HG03521 (cell line): ENCODE results near the gene RIMBP2.

ENCODE experiments used
- ATAC-seq: cut with Tn5 transposase; IDR thresholded peaks from one replicate; pipeline ENCODE4 v1.9.1; 2021; ENCODE audit warnings: mild to moderate bottlenecking, moderate library complexity; ENCODE audit not compliant: unreplicated experiment

RIMBP2 gene

GRCh38 chr12:130520784-130521183 is 195.3 kb downstream of the RIMBP2 start:
- no peak for ATAC-seq

- ATAC-seq: no peak
Measured at GRCh38 chr12:130517588-130517987, 198.5 kb downstream of the RIMBP2 start.

GRCh38 chr12:130514149-130514551 is 201.9 kb downstream of the RIMBP2 start:
- no peak for ATAC-seq

GRCh38 chr12:130513556-130513955 is 202.5 kb downstream of the RIMBP2 start:
- no peak for ATAC-seq

- ATAC-seq: no peak
Measured at GRCh38 chr12:130511285-130511684, 204.8 kb downstream of the RIMBP2 start.

GRCh38 chr12:130509454-130509853 is 206.6 kb downstream of the RIMBP2 start:
- no peak for ATAC-seq

- no peak for ATAC-seq
Measured at GRCh38 chr12:130508847-130509246, 207.3 kb downstream of the RIMBP2 start.

GRCh38 chr12:130508318-130508717 is 207.8 kb downstream of the RIMBP2 start:
- ATAC-seq: no peak

GRCh38 chr12:130506844-130507243 is 209.3 kb downstream of the RIMBP2 start:
- ATAC-seq: no peak

- ATAC-seq: no peak
Measured at GRCh38 chr12:130504840-130505175, 211.3 kb downstream of the RIMBP2 start.

GRCh38 chr12:130504110-130504839 is 211.8 kb downstream of the RIMBP2 start:
- no peak for ATAC-seq

GRCh38 chr12:130501821-130502220 is 214.3 kb downstream of the RIMBP2 start:
- no peak for ATAC-seq

- ATAC-seq: no peak
Measured at GRCh38 chr12:130500835-130501330, 215.2 kb downstream of the RIMBP2 start.

- ATAC-seq: no peak
Measured at GRCh38 chr12:130499474-130499873, 216.6 kb downstream of the RIMBP2 start.

GRCh38 chr12:130498589-130499385 is 217.3 kb downstream of the RIMBP2 start:
- no peak for ATAC-seq

GRCh38 chr12:130497991-130498390 is 218.1 kb downstream of the RIMBP2 start:
- no peak for ATAC-seq

GRCh38 chr12:130497321-130497720 is 218.8 kb downstream of the RIMBP2 start:
- ATAC-seq: no peak

- ATAC-seq: no peak
Measured at GRCh38 chr12:130496516-130497120, 219.5 kb downstream of the RIMBP2 start.

GRCh38 chr12:130495156-130495555 is 220.9 kb downstream of the RIMBP2 start:
- no peak for ATAC-seq

GRCh38 chr12:130494736-130495135 is 221.4 kb downstream of the RIMBP2 start:
- ATAC-seq: no peak

- ATAC-seq: no peak
Measured at GRCh38 chr12:130493951-130494350, 222.1 kb downstream of the RIMBP2 start.
